A549 (cell line): ENCODE data around the gene CLASP1. TPM values are rescaled to one million over a fixed set of nuclear protein-coding genes. Genes with fewer than 3 reads are reported as not detected.

Experiments used
- ATAC-seq, 2 experiments: fragments of 200-7000 bp in 1 of 2; fragments of >200 bp in 1 of 2; cut with Nextera tagmentation in 1 of 2; cut with Tn5 transposase in 1 of 2; 3 replicates each; pipeline versions ENCODE4 v1.8.0 to v1.9.1; 2018 to 2020; ENCODE audit warnings: mild to moderate bottlenecking in 1 of 2, moderate library complexity in 1 of 2
- CTCF ChIA-PET: fragments of 300-600 bp; sonication (Branson Sonifier 250); formaldehyde crosslinking; extraction: SDS; loops from one replicate; lab custom pipeline; 2021; ENCODE audit warnings: antibody characterized with exemption, inconsistent platforms; lab: Yijun Ruan, JAX
- POLR2A ChIA-PET: fragments of 350-600 bp; formaldehyde crosslinking; extraction: SDS; loops from one replicate; lab custom pipeline; 2021; ENCODE audit warnings: antibody characterized with exemption, inconsistent platforms; lab: Yijun Ruan, JAX
- DNase-seq, 2 experiments: peaks; one replicate each; pipeline versions ENCODE4 v3.0.0 to v3.0.0-alpha.2; 2011 to 2016; ENCODE audit warnings: low read depth in 1 of 2, low spot score in 1 of 2
- FAIRE-seq: peaks from 2 replicates; lab custom pipeline; 2011; peaks lifted over from hg19 to GRCh38; lab: Jason Lieb, UNC
- H3K27ac ChIP-seq, 2 experiments: fragments of >200 bp; sonication (Bioruptor Twin); formaldehyde crosslinking; 3 replicates each; pipeline ENCODE4 v1.5.1; 2016 to 2017
- H3K4me1 ChIP-seq: fragments of >200 bp; sonication (Bioruptor Twin); formaldehyde crosslinking; 3 replicates; pipeline ENCODE4 v1.6.1; 2016
- H3K4me2 ChIP-seq: fragments of >200 bp; sonication (Bioruptor Twin); formaldehyde crosslinking; 3 replicates; pipeline ENCODE4 v1.6.1; 2016
- H3K4me3 ChIP-seq: fragments of >200 bp; sonication (Bioruptor Twin); formaldehyde crosslinking; 3 replicates; pipeline ENCODE4 v1.5.1; 2016
- H3K9me3 ChIP-seq: fragments of >200 bp; sonication (Bioruptor Twin); formaldehyde crosslinking; 3 replicates; pipeline ENCODE4 v1.6.1; 2016
- CBX2 ChIP-seq: fragments of 200-600 bp; sonication (generic); IDR thresholded peaks from 2 replicates; pipeline ENCODE4 v1.6.1; 2016; ENCODE audit warnings: low read depth, mild to moderate bottlenecking, borderline replicate concordance
- CEBPB ChIP-seq, 2 experiments: fragments of >200 bp in 1 of 2; sonication (Bioruptor Twin) in 1 of 2; formaldehyde crosslinking in 1 of 2; IDR thresholded peaks; 2 replicates each; pipeline ENCODE4 v1.6.1; 2012 to 2016
- CHD2 ChIP-seq: fragments of 150-350 bp; IDR thresholded peaks from 2 replicates; pipeline ENCODE4 v1.6.1; 2014; ENCODE audit warnings: low read length; ENCODE audit not compliant: partially characterized antibody
- E2F6 ChIP-seq: IDR thresholded peaks from 2 replicates; pipeline ENCODE4 v1.6.1; 2012; ENCODE audit warnings: low read depth, borderline replicate concordance
- EHMT2 ChIP-seq: fragments of 200-600 bp; sonication (generic); IDR thresholded peaks from 2 replicates; pipeline ENCODE4 v1.6.1; 2016; ENCODE audit warnings: antibody characterized with exemption, low read depth, mild to moderate bottlenecking, moderate library complexity
- ESRRA ChIP-seq: fragments of 150-350 bp; IDR thresholded peaks from 2 replicates; pipeline ENCODE4 v1.6.1; 2014; ENCODE audit warnings: mild to moderate bottlenecking, low read length, borderline replicate concordance
- FOSL2 ChIP-seq, 2 experiments: fragments of 450-650 bp in 1 of 2; fragments of >200 bp in 1 of 2; sonication (Bioruptor Twin) in 1 of 2; formaldehyde crosslinking; IDR thresholded peaks; 2 replicates each; pipeline versions ENCODE4 v1.5.0 to v1.6.1; 2016 to 2020; ENCODE audit warnings: mild to moderate bottlenecking in 1 of 2, moderate library complexity in 1 of 2
- FOXS1 ChIP-seq: fragments of 250-450 bp; sonication (Bioruptor Pico); IDR thresholded peaks from 2 replicates; pipeline ENCODE4 v1.5.0; 2020; ENCODE audit warnings: mild to moderate bottlenecking, moderate library complexity
- HDAC2 ChIP-seq: fragments of 200-600 bp; sonication (generic); IDR thresholded peaks from 2 replicates; pipeline ENCODE4 v1.6.1; 2016
- HEYL ChIP-seq: fragments of 250-450 bp; sonication (Bioruptor Pico); IDR thresholded peaks from 2 replicates; pipeline ENCODE4 v1.8.0; 2021; ENCODE audit warnings: mild to moderate bottlenecking, moderate library complexity
- HMGXB4 ChIP-seq: fragments of 250-450 bp; sonication (Bioruptor Pico); IDR thresholded peaks from 2 replicates; pipeline ENCODE4 v1.5.0; 2021; ENCODE audit warnings: mild to moderate bottlenecking, moderate library complexity, borderline replicate concordance
- HOXB5 ChIP-seq: fragments of 250-450 bp; sonication (Bioruptor Pico); IDR thresholded peaks from 2 replicates; pipeline ENCODE4 v1.5.0; 2020; ENCODE audit warnings: mild to moderate bottlenecking, moderate library complexity
- JUN ChIP-seq, 2 experiments: fragments of >200 bp; sonication (Bioruptor Twin); formaldehyde crosslinking; IDR thresholded peaks; 2 replicates in 1 of 2; 3 replicates in 1 of 2; pipeline ENCODE4 v1.6.1; 2016 to 2017
- JUNB ChIP-seq: fragments of >200 bp; sonication (Bioruptor Twin); formaldehyde crosslinking; IDR thresholded peaks from 2 replicates; pipeline ENCODE4 v1.6.1; 2016
- KDM1A ChIP-seq: fragments of 200-600 bp; sonication (generic); IDR thresholded peaks from 2 replicates; pipeline ENCODE4 v1.6.1; 2016; ENCODE audit warnings: low read depth, mild to moderate bottlenecking
- NPAS2 ChIP-seq: fragments of 250-450 bp; sonication (Bioruptor Pico); IDR thresholded peaks from 2 replicates; pipeline ENCODE4 v1.8.0; 2022; ENCODE audit warnings: mild to moderate bottlenecking, moderate library complexity, borderline replicate concordance
- PBX3 ChIP-seq: IDR thresholded peaks from 2 replicates; pipeline ENCODE4 v1.6.1; 2012
- POLR2A ChIP-seq: IDR thresholded peaks from 2 replicates; pipeline ENCODE4 v1.6.1; 2012; ENCODE audit warnings: mild to moderate bottlenecking, low read length
- POLR2AphosphoS2 ChIP-seq: conservative IDR thresholded peaks from 2 replicates; pipeline ENCODE4 v1.6.1; 2012; ENCODE audit warnings: low read length, improper control_type of control experiment, inconsistent platforms
- RAD21 ChIP-seq, 2 experiments: fragments of >200 bp in 1 of 2; sonication (Bioruptor Twin) in 1 of 2; formaldehyde crosslinking in 1 of 2; IDR thresholded peaks in 1 of 2; conservative IDR thresholded peaks in 1 of 2; 2 replicates in 1 of 2; 3 replicates in 1 of 2; pipeline ENCODE4 v1.6.1; 2012 to 2018; ENCODE audit warnings: inconsistent platforms in 1 of 2
- RARB ChIP-seq: fragments of 250-450 bp; sonication (Bioruptor Pico); IDR thresholded peaks from 2 replicates; pipeline ENCODE4 v1.8.0; 2021; ENCODE audit warnings: mild to moderate bottlenecking, moderate library complexity
- RCOR1 ChIP-seq: fragments of 150-350 bp; IDR thresholded peaks from 2 replicates; pipeline ENCODE4 v1.6.1; 2014; ENCODE audit warnings: antibody characterized with exemption, low read length, low read depth
- REST ChIP-seq: fragments of 200-600 bp; sonication (generic); IDR thresholded peaks from 2 replicates; pipeline ENCODE4 v1.6.1; 2016; ENCODE audit warnings: antibody characterized with exemption, mild to moderate bottlenecking, moderate library complexity
- RFX5 ChIP-seq: fragments of 450-650 bp; IDR thresholded peaks from 2 replicates; pipeline ENCODE4 v1.7.1; 2014; ENCODE audit warnings: antibody characterized with exemption, mild to moderate bottlenecking, moderate library complexity
- RNF2 ChIP-seq: fragments of 200-600 bp; sonication (generic); IDR thresholded peaks from 2 replicates; pipeline ENCODE4 v1.6.1; 2016; ENCODE audit warnings: low read depth, mild to moderate bottlenecking, antibody characterized with exemption, moderate library complexity, borderline replicate concordance
- SREBF2 ChIP-seq: fragments of 450-650 bp; IDR thresholded peaks from 2 replicates; pipeline ENCODE4 v1.6.1; 2014; ENCODE audit warnings: mild to moderate bottlenecking, moderate library complexity
- TP53 ChIP-seq: fragments of 250-450 bp; sonication (Bioruptor Pico); IDR thresholded peaks from 2 replicates; pipeline ENCODE4 v1.5.0; 2021; ENCODE audit warnings: mild to moderate bottlenecking, moderate library complexity
- ZNF302 ChIP-seq: fragments of 250-450 bp; sonication (Bioruptor Pico); IDR thresholded peaks from 2 replicates; pipeline ENCODE4 v1.9.0; 2021; ENCODE audit warnings: inconsistent platforms, mild to moderate bottlenecking, moderate library complexity
- WGBS: methylation state at CpG from one replicate; pipeline ENCODE4 v1.1.6; 2017; ENCODE audit errors: missing lambda C conversion rate; 5-methylcytosine and 5-hydroxymethylcytosine counted together
- polyA plus RNA-seq, 4 experiments: library from polyadenylated mRNA; depleted of rRNA in 3 of 4; stranded (reverse); fragments of >200 nt; fragmentation: RNase III in 1 of 4; extraction: RNeasy Plus Mini Kit Qiagen cat#74134 plus additional on column Dnase treatment in 1 of 4; gene quantifications; 2 replicates in 3 of 4; 3 replicates in 1 of 4; pipeline ENCODE4 v1.2.3, GENCODE V29; 2011 to 2017

The CLASP1 gene
- polyA plus RNA-seq, 2 of the 4 experiments (the other 2 are of a cell fraction), result 11.7 to 15.8 TPM

- Histone ChIP-seq H3K4me1 (peaks cover 20% of the 10 kb centered on the region), H3K9me3 (no peaks in the 10 kb centered on the region), H3K4me2 (no peak overlapping the region), H3K4me3 (no peak overlapping the region), H3K27ac (no peak overlapping the region)
- no peak for ATAC-seq
- TF ChIP-seq RCOR1 (no peak), RAD21 (conservative IDR thresholded peaks at IDR 0.05 in 1 of 2, IDR thresholded peaks at IDR 0.05 in 1 of 2) (no peak), ZNF302 (CRISPR knock-in tag) (no peak), POLR2AphosphoS2 (no peak), E2F6 (no peak), HMGXB4 (CRISPR knock-in tag) (no peak), SREBF2 (no peak), FOSL2 (IDR thresholded peaks at IDR 0.05) (no peak), FOSL2 (CRISPR knock-in tag; IDR thresholded peaks at IDR 0.05) (no peak), RARB (CRISPR knock-in tag) (no peak), CHD2 (no peak), REST (no peak), FOXS1 (CRISPR knock-in tag) (no peak), CEBPB (IDR thresholded peaks at IDR 0.05) (no peak)
- no peak for DNase-seq
- ChIA-PET CTCF (no interaction called here), POLR2A (no interaction called here)
- FAIRE-seq, result no peak
- WGBS, result 90% methylated on average over 3 of the region's 3 CpGs
Observed at GRCh38 chr2:121490584-121491133, 158.6 kb downstream of the CLASP1 start.

GRCh38 chr2:121489911-121490583 is 159.2 kb downstream of the CLASP1 start:
- 59% methylated on average over 2 of the region's 2 CpGs for WGBS
- no peak overlapping the region for H3K27ac ChIP-seq
- FAIRE-seq (no peak), DNase-seq (no peak), ATAC-seq (no peak)
- ChIA-PET CTCF (no interaction called here), POLR2A (no interaction called here)
- H3K4me2 ChIP-seq, result peak overlapping the region; percentile 33
- H3K4me1 ChIP-seq, result peaks cover 20% of the 10 kb centered on the region
- H3K4me3 ChIP-seq, result no peak overlapping the region
- no peaks in the 10 kb centered on the region for H3K9me3 ChIP-seq
- no peak for TF ChIP-seq ESRRA
- TF ChIP-seq RNF2, result no peak
- TF ChIP-seq KDM1A, result no peak
- TF ChIP-seq JUNB, result no peak
- no peak for TF ChIP-seq NPAS2
- no peak for TF ChIP-seq EHMT2
- TF ChIP-seq PBX3, result no peak
- TF ChIP-seq HMGXB4 (CRISPR knock-in tag), result no peak
- no peak for TF ChIP-seq HOXB5
- TF ChIP-seq POLR2A, result no peak
- no peak for TF ChIP-seq HEYL
- no peak for TF ChIP-seq RFX5
- no peak for TF ChIP-seq TP53
- no peak for TF ChIP-seq CBX2
- TF ChIP-seq HDAC2, result no peak
- no peak for TF ChIP-seq JUN (IDR thresholded peaks at IDR 0.05)
